IMR-90 (cell line): Measurements from ENCODE around the gene SRMS.

Experiments used
- BHLHE40 ChIP-seq: fragments of 150-350 bp; IDR thresholded peaks from 2 replicates; pipeline ENCODE4 v1.6.1; 2016; ENCODE audit warnings: mild to moderate bottlenecking, low read depth, low read length
- RFX5 ChIP-seq: IDR thresholded peaks from 2 replicates; pipeline ENCODE4 v1.8.0; 2012; ENCODE audit warnings: low read depth, mild to moderate bottlenecking, low read length, moderate library complexity

DNA sequence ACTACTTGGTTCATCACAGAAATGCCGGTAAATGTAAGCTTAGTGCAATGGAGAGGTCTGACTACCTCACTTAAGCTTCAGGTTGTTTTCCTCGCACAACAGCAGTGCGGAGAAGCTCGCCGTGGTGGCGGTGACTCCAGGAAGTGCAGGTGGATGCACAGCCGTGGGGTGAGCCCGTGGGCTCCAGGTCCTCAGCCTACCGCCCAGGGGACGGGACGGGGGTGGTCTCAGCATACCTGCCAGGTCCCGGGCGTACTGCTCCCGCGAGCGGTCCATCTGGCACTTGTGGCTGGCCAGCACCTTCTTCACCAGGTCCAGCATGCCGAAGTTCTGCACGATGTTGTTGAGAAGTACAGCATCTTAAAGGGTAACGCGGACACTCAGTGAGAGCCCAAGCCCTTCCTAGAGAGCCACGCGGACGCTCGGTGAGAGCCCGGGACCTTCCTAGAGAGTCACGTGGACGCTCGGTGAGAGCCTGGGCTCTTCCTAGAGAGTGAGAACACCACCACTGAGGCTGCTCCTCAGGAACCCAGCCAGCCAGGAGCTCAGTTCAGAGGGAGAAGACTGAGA lies 44.3 kb upstream of the SRMS start:
- no peak for TF ChIP-seq BHLHE40
- TF ChIP-seq RFX5: no peak
